GM18508 (cell line): ENCODE data around the gene ZCCHC7.
A peak's percentile ranks its signal among the peaks of the same experiment; 100 is the strongest.
"Not testable (repeated sequence)": the region's sequence is repeated elsewhere in the genome, so short reads cannot be mapped to it uniquely, and the experiment has no call there.

ENCODE experiments used
- ATAC-seq: cut with Tn5 transposase; IDR thresholded peaks from one replicate; pipeline ENCODE4 v1.9.1; 2021; ENCODE audit warnings: moderate number of reproducible peaks; ENCODE audit not compliant: insufficient read depth, unreplicated experiment

ZCCHC7 gene

DNA sequence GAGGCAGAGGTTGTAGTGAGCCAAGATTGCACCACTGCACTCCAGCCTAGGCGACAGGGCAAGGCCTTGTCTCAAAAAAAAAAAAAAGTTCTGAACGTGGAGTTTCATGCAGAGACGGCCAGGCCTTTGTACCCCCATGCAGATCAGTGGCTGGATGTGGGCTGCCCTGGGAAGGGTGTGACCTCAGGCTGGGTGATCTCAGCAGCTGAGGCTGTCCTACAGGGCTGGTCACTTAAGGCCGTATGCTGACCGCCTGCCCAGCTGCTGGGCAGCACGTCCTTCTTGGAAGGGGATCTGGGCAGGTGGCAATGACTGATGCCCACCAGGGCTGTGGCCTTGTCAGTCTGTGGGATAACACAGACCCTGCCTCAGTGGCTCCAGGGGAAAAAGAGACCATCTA lies 264.9 kb downstream of the ZCCHC7 start:
- no peak for ATAC-seq

DNA sequence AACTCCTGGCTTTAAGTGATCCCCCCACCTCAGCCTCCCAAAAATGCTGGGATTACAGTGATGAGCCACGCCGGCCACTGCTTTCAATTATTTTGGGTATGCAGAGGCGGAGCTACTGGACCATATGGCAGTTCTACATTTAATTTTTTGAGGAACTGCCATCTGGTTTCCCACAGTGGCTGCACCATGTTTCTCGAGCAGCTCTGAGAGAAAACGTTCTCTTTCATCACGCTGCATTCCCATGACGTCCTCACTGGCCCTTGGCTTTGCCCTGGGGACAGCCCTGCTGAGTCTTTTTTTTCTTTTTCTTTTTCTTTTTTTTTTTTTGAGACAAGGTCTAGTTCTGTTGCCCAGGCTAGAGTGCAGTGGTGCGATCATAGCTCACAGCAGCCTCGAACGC lies 266.6 kb downstream of the ZCCHC7 start:
- no peak for ATAC-seq

DNA sequence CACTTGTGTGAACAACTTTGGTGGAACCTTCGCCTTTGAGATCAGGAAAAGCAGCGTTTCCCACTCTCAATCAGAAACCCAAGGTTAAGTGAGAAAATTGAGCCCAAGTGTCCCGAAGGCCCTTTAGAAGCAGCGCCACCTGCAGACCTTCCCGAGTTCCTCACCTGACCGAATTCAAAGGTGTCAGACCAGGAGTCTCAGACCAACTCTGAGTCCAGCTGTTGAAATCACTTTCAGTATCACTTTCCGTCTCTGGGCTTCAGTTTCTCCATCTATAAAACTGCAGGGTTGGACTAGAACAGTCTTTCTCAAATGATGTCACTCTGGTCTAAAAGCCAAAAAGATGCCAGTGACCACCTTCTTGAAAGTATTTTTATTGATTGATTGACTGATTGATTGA lies 270.4 kb downstream of the ZCCHC7 start:
- peak; percentile 74 for ATAC-seq

DNA sequence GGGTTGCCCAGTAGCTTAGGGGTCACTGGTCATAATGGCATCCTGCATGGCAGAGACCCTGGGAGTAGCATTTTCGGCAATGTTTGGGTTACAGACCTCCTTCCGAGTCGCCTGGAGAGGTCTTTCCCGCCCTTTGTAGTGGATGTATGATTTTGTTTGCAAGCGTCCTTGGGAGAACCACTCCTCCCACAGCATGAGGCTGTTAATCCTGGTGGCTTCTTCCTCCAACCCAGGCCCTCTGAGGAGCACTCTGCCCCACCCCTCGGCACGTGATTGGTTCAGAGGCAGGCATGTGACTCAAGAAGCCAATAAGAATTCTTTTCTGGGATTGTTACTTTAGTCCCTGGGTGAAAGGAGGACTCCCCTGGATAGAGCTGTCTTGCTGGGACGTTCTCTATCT lies 271.9 kb downstream of the ZCCHC7 start:
- no peak for ATAC-seq

DNA sequence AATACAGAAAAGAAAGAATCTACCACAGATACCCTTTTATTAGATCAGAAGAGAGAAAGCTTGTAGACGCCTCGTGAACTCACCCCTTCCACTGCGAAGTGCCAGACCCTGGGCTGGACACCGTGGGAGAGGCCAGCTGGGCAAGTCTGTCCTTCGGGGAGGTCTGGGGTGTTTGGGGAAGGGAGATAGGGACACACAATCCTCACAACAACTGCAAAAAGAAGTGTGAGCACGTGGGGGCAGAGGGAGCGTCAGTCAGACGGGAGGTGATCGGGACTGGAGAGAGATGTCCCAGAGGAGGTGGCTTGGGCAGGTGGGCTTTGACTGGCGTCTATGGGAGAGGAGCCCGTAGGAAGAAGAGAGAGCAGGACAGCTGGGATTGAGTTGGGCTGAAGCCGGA lies 274.9 kb downstream of the ZCCHC7 start:
- ATAC-seq: no peak

DNA sequence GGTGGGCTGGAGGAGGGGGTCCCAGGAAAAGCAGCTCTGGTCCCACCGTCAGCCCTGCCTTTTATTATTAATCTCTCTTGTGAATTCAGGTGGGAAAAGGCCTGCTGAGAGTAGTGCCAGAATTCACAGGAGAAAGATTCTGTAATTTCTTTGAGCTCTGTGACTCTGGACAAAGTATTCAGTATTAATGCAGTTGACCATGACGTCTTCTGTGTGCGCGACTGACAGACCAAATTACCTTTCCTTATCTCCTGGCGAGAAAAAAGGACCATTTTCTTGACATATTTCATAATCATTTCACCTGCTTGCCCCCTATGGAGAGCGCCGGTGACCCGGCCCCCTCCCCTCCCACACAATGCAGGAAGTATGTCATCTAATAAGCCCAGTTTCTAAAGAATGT lies 275.3 kb downstream of the ZCCHC7 start:
- no peak for ATAC-seq

DNA sequence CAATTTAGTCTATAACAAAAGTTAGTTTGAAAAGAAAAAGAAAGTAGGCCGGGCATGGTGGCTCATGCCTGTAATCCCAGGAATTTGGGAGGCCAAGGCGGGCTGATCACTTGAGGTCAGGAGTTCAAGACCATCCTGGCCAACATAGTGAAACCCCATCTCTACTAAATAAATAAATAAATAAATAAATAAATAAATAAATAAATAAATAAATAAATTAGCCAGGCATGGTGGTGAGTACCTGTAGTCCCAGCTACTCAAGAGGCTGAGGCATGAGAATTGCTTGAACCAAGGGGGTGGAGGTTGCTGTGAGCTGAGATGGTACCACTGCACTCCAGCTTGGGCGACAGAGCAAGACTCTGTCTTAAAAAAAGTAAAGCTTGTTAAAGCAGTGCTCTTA lies 277.6 kb downstream of the ZCCHC7 start:
- not testable (repeated sequence) for ATAC-seq

DNA sequence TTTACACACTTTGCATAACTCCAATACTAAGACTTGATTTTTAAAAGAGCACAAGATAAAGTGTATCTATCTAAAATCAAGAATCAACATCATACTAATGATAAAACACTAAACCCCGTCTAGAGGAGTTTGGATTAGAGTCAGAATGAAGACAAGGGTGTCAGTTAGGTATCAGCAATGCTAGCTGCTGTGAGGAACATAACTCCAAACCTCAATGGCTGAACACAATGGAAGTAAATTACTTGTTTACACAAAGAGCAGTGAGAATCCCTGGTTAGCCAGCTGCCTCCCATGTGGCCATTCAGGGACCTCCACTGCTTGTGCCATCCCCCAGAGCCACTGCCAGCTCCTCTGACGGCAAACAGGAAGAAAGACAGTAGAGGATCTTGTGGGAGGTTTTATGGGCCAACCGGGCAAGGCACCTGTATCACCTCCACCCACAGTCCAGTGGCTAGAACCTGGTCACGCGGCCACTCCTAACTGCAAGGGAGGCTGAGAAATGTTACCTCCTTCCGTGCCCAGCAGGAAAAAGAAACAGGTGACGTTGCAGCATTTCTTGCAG lies 278.2 kb downstream of the ZCCHC7 start:
- ATAC-seq: no peak

DNA sequence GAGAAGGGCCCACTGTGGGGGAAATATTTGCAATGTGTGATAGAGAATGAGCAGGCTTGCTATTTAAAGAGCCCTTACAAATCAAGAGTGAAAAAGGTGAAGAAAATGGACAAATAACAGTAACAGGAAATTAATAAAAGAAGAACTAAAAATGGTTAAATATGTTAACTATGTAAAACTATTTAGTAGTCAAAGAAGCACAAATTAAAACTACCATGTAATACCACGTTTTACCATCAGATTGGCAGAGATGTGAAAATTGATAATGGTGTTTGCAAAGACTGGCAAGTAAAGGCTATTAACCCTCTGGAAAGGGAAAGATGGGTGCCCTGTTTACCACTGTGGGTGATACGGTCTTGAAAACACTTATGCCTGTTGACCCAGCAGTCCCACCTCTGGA lies 279.0 kb downstream of the ZCCHC7 start:
- no peak for ATAC-seq

DNA sequence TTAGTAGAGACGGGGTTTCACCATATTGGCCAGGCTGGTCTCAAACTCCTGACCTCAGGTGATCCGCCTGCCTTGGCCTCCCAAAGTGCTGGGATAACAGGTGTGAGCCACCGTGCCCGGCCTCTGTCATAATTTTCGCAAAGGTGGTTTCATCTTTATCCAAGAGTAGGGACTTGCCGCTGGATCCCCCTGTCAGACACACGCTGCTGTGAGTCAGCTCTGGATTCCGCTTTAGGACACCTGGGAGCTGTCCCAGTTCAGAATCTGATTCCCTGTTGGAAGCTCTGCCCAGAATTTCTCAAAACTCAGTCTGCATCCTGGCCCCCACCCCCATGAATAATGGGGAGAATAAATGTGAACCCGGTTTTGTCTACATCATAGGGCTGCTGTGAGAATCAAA lies 284.2 kb downstream of the ZCCHC7 start:
- no peak for ATAC-seq

DNA sequence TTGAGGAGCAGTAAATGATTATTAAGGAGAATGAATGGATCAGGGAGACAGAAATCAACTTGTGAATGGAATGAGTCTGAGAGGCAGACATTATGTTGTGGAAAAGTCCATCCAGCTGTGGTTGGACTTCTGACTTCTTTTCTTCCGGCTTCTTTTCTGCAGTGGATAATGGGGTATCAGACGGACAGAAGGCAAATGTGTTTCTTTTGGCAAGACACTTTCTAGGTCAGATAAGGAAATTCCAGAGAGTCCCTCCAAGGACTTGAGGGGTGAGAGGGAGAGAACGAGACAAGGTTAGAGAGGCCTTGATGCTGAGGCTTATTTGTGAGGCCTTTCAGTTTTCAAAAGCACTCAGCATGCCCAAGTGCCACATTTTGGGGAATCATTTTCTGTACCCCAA lies 285.0 kb downstream of the ZCCHC7 start:
- no peak for ATAC-seq

DNA sequence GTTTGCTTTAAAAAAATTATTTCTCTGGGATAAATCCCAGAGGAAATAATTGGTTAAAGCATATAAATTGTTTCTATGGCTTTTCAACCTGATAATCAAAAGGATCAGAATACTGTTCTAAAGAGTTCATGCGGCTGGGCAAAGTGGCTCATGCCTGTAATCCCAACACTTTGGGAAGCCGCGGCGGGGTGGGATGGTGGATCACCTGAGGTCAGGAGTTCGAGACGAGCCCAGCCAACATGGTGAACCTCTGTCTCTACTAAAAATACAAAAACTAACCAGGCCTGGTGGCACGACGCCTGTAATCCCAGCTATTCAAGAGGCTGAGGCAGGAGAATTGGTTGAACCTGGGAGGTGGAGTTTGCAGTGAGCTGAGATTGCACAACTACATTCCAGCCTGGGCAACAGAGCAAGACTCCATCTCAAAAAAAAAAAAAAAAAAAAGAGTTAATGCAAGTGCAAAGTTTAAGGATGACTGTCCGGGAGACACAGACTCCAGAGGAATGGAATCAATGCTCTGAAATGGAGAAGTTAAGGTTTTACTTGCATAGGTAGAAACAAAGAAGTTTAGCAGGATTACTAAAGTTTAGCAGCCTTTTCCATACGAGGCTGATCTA lies 285.5 kb downstream of the ZCCHC7 start:
- no peak for ATAC-seq

DNA sequence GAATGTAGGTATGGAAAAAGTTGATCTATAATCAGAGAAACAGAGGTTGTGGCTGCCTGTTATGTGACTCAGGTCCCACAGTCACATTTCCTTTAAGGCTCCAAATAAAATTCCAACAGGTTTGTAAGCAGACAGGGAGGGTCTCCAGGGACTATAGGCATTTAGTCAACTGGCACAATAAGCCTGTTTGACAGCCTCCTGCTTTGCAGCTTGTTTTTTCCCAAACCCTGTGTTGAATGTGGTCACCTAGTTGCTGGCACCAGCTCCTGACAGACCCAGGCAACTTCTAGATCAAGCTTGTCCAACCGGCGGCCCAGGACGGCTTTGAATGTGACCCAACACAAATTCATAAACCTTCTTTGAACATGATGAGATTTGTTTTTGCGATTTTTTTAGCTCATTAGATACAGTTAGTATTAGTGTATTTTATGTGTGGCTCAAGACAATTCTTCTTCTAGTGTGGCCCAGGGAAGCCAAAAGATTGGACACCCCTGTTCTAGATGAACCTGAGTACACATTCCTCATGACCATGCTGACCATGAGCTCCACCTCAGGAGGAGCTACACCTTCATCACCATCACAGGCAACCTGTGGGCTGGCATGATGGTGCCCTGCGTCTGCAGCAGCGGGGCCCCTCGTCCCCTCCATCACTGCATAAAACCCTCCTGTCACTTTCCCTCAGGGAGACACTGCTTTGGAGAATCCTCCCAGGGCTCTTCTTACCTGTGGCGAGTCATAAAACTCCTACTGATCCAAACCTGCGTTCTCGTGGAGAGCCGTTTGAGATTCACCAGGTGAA lies 286.4 kb downstream of the ZCCHC7 start:
- ATAC-seq: no peak

DNA sequence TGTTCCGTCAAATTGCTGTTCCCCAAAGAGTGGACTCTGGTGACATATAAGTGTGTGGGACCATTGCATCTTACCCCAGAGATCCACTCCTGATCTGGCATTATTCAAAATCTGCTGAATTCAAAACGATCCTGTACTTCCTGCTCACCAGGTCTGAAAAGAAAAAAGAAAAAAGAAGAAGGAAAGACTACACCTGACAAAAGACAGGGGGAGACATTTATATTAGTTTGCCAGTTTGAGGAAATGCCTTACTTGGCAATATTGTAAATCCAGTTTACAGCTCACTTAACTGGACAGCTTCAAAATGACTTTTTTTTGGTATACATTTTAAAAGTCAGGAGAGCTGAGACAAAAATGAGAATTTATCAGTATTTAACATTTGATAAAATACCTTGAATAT lies 287.1 kb downstream of the ZCCHC7 start:
- ATAC-seq: no peak
